CD4-positive, alpha-beta T cell treated with Interleukin-1 beta for 1 hour (primary cell): Measurements from ENCODE around the gene ADGRV1.
"Not testable (repeated sequence)": the region's sequence is repeated elsewhere in the genome, so short reads cannot be mapped to it uniquely, and the experiment has no call there.

Experiments
- DNase-seq, 2 donors: peaks; one replicate each; pipeline ENCODE4 v3.0.0-alpha.2; 2020 to 2022

ADGRV1 gene

GRCh38 chr5:90843443-90843842, 284.8 kb downstream of the ADGRV1 start:
- DNase-seq: no peak

- no peak for DNase-seq
Measured at GRCh38 chr5:90844931-90845330, 286.3 kb downstream of the ADGRV1 start.

- no peak for DNase-seq
Measured at GRCh38 chr5:90845723-90846554, 287.3 kb downstream of the ADGRV1 start.

GRCh38 chr5:90847606-90848005, 289.0 kb downstream of the ADGRV1 start:
- not testable (repeated sequence) for DNase-seq

GRCh38 chr5:90849939-90850338, 291.3 kb downstream of the ADGRV1 start:
- no peak for DNase-seq

DNA sequence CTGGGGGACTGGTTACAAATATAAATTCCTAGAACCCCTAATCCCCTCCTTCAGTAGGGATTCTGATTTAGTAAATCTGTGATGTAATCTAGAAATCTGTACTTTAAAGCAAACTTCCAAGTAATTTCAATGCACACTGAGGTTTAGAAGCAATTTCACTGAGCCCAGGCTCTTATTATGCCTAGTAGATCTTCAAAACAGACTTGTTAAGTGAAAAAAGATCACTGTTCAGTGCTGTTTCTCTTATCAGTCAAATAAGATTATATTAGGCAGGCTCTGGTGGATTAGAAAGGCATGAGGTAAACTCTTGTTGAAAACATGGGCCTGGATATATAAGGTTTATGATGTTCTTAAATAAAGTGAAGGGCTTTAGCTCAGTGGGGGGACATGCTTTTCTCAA, 293.9 kb downstream of the ADGRV1 start:
- DNase-seq: no peak

- no peak for DNase-seq
Measured at GRCh38 chr5:90853750-90854149, 295.2 kb downstream of the ADGRV1 start.

DNA sequence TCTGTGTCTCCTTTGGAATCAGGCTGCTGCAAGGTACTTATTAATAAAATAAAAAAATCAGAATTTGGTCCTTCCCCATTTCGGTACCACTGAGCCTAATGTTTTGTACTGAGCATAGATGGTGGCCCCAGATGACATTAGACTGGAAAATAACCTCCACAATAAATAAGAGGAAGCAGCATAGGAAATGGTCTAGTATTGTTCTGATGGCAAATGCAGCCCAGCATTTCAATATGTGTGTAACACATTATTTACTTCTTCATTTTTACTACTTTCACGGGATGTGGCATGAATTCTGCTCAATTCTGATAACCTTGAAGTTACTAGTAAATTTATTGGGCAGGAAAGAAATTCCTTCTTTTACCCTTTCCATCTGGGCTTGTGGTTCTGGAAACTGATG, 295.6 kb downstream of the ADGRV1 start:
- no peak for DNase-seq

GRCh38 chr5:90855296-90856010, 296.9 kb downstream of the ADGRV1 start:
- DNase-seq: no peak

GRCh38 chr5:90861843-90862586, 303.4 kb downstream of the ADGRV1 start:
- no peak for DNase-seq

DNA sequence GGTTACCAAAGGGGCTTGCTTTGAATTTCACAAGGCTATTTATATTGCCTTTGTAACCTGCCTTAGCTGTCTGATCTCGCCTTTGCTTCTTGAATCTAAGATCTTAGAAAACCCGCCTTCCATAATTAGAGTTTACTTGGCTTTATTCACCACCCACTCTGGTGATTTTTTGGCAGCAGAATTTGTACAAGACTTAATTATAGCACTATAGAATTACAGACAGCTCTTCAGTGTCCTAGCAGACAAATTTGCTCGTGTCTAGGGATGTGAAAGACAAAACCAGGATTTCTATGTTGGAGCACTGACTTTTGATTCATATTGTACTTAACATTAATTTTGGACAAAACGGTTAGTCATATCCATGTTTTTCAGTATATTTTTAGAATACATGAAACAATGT, 306.6 kb downstream of the ADGRV1 start:
- DNase-seq: no peak

DNA sequence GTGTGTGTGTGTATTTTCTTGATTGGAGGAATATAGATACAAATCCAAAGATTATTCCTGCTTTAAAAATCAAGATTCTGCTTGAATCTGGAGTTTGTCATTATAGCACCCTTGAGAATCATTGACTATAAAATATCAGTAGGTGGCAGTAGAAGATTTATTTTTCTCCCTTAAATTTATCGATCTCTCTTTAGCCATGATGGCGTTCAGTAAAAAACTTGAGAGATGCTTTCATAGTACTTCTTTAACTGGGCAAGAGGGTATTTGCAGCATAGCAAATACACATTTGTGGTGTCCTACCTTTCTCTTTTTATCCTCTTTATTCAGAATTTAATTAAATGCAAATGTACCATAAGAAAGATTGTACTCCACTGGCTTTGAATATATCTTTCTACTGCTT, 307.7 kb downstream of the ADGRV1 start:
- peak in 1 of 2 donors; percentile 21 for DNase-seq

- no peak for DNase-seq
Measured at GRCh38 chr5:90866915-90867731, 308.5 kb downstream of the ADGRV1 start.

- no peak for DNase-seq
Measured at GRCh38 chr5:90868799-90869198, 310.2 kb downstream of the ADGRV1 start.

DNA sequence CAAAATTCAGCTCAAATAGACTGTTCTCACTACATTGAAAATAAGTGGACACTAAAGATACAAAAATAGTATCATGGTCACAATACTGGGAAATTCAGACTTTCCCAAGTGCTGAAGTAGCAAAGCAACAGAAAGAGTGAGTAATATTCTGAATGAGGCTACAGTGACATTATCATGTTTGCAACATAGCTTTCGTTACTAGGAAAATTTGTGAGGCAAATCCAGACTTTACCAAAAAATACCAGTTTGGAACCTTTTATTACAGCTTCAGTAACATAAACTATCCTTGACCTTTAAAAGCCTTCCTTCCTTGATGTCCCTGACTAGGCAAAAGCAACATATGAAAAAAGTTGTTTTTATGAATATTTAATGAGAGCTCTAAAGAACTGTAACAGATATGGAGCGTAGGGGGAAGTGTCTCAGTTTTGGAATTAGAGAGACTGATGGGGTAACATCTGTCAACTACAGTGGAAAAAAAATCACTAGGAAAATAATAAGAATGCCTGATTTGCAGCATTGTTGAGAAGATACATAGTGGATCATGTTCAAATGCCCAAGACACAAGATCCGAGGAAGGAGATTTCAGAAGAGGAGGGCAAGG, 312.9 kb downstream of the ADGRV1 start:
- DNase-seq: no peak

DNA sequence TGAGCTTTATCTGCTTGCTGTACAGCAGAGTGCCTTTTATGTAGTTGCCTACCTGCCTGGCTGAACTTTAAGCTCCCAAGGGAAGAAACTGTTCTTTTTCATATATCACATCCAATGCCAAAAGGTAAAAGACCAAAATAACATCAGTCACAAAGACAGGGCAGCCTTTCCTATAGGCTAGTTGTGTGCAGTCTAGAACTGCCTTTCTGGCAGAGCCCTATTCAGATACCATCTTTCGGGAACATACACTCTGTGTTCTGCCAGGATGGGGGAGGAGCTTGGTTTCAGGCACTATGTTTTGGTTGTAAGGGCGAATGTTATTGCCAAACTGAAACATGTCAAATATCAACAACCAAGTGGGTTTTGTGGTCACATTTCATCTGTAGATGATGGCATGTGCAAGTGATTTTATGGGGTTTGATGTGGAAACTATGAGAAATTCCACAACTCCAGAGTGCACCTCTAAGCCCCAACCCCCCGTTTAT, 314.5 kb downstream of the ADGRV1 start:
- DNase-seq: no peak

DNA sequence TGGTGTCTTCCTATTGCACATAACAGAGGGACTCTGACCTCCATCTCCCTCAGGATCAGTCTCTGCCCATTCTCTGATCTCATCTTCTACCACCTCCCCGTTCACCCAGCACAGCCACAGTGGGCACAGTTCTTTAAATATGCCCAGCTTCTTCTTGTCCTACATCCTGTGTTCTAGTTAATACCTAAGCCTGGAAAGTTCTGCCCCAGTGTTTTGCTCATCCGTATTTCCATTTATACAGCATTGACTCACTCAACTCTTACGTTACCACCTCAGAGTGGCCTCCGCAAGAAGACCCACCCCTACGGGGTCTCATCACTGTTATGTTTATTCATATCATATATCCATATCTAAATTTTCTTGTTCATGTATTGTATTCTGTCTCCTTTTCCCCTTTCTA, 315.5 kb downstream of the ADGRV1 start:
- no peak for DNase-seq

GRCh38 chr5:90875456-90875855, 316.9 kb downstream of the ADGRV1 start:
- DNase-seq: no peak

DNA sequence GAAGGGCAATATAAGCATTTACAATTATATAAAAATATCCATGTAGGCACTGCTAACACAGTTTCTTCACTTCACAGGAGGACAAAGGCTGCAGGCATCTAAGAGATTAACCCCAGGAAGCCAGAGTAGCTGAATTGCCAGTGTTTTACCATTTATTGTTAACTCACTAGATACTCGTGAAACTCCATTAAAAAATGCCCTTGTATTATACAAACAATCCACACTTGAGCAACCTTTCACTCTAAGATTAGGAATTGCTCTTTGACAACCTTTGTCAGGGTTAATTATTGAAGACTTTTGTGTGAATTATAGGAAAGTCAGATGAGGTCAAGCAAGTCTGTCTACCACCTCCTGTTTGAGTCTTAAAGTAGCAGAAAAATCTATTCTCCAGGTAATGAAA, 317.8 kb downstream of the ADGRV1 start:
- DNase-seq: no peak

DNA sequence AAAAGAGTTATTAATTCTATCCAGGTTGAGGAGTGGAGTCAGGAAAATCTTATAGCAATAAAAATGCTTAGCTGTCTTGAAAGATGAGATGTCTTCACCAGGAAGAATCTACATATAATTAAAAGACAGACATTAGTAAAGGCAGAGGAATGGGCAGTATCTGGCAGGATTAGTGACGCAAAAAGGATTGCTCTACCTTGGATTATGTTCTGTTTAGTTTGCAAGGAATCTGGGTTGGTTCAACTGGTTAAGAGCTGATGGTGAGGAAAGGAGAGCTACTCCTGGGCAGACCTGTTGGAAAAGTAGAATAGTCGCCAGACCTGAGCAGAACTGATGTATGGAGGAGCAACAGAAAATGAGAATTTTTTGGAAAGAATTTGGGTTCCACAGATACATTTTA, 318.5 kb downstream of the ADGRV1 start:
- DNase-seq: no peak

GRCh38 chr5:90878081-90878480, 319.5 kb downstream of the ADGRV1 start:
- no peak for DNase-seq

DNA sequence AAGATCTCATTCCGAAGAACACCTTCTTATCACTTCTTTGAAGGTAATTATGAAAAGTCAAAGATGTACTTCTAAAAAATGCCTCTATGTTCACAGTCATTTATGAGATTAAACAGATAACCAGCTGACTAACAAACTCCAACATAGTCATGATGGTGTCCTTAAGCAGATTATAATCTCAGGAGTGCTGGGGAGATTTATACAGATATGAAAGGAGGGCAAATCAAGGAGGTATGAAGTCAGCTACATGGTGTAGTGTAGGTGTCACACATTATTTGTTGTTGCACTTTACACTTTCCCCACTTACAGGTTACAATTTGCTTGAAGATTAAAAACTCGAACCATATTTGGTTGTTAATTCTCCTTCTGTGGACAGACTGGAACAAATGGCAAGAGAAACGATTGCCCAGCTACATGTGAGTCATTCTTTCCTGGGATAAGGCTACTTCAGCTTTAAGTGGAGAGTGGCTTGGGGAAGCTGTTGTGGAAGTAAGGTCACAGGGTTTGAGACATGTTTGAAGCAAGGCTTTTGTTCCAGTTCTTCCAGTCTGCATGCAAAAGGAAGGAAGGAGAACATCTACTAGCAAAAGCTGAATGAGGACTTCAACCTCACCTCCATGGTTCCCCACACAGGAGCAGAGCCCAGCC, 320.1 kb downstream of the ADGRV1 start:
- DNase-seq: no peak
